HEK293 (cell line): ENCODE measurements around the gene B4GALNT3.

Source experiments
- MYNN ChIP-seq: fragments of 450-650 bp; formaldehyde crosslinking; IDR thresholded peaks from 2 replicates; pipeline ENCODE4 v1.5.1; 2016; ENCODE audit warnings: missing biosample characterization, missing genetic modification characterization, borderline replicate concordance
- ZEB2 ChIP-seq: fragments of 450-650 bp; formaldehyde crosslinking; IDR thresholded peaks from 2 replicates; pipeline ENCODE4 v1.5.1; 2016; ENCODE audit warnings: missing biosample characterization, missing genetic modification characterization
- ZFHX2 ChIP-seq: fragments of 450-650 bp; formaldehyde crosslinking; conservative IDR thresholded peaks from 2 replicates; pipeline ENCODE4 v1.5.1; 2016; ENCODE audit warnings: missing biosample characterization, missing genetic modification characterization
- ZNF114 ChIP-seq: fragments of 450-650 bp; formaldehyde crosslinking; IDR thresholded peaks from 2 replicates; pipeline ENCODE4 v1.5.0; 2017; ENCODE audit warnings: missing biosample characterization, missing genetic modification characterization
- ZNF121 ChIP-seq: fragments of 450-650 bp; formaldehyde crosslinking; IDR thresholded peaks from 2 replicates; pipeline ENCODE4 v1.5.1; 2016; ENCODE audit warnings: missing biosample characterization, missing genetic modification characterization
- ZNF175 ChIP-seq: fragments of 450-650 bp; formaldehyde crosslinking; IDR thresholded peaks from 2 replicates; pipeline ENCODE4 v1.5.1; 2016; ENCODE audit warnings: missing biosample characterization, missing genetic modification characterization
- ZNF266 ChIP-seq: fragments of 450-650 bp; formaldehyde crosslinking; IDR thresholded peaks from 2 replicates; pipeline ENCODE4 v1.5.1; 2016; ENCODE audit warnings: missing biosample characterization, missing genetic modification characterization, low read depth
- ZNF280D ChIP-seq: fragments of 450-650 bp; formaldehyde crosslinking; IDR thresholded peaks from 2 replicates; pipeline ENCODE4 v1.5.1; 2016; ENCODE audit warnings: missing biosample characterization, missing genetic modification characterization
- ZNF292 ChIP-seq: fragments of 450-650 bp; formaldehyde crosslinking; IDR thresholded peaks from 2 replicates; pipeline ENCODE4 v1.5.1; 2016; ENCODE audit warnings: low read depth, missing biosample characterization, missing genetic modification characterization, borderline replicate concordance
- ZNF341 ChIP-seq: fragments of 450-650 bp; formaldehyde crosslinking; IDR thresholded peaks from 2 replicates; pipeline ENCODE4; 2016; ENCODE audit warnings: low read depth, missing biosample characterization, missing genetic modification characterization
- ZNF366 ChIP-seq: fragments of 450-650 bp; formaldehyde crosslinking; conservative IDR thresholded peaks from 2 replicates; pipeline ENCODE4 v1.5.1; 2016; ENCODE audit warnings: missing biosample characterization, missing genetic modification characterization
- ZNF391 ChIP-seq: fragments of 450-650 bp; formaldehyde crosslinking; IDR thresholded peaks from 2 replicates; pipeline ENCODE4 v1.5.1; 2016; ENCODE audit warnings: low read depth, missing biosample characterization, missing genetic modification characterization, borderline replicate concordance
- ZNF416 ChIP-seq: fragments of 450-650 bp; formaldehyde crosslinking; IDR thresholded peaks from 2 replicates; pipeline ENCODE4 v1.5.1; 2016; ENCODE audit warnings: missing biosample characterization, missing genetic modification characterization
- ZNF426 ChIP-seq: fragments of 450-650 bp; formaldehyde crosslinking; IDR thresholded peaks from 2 replicates; pipeline ENCODE4 v1.5.1; 2017; ENCODE audit warnings: missing biosample characterization, missing genetic modification characterization, mild to moderate bottlenecking, inconsistent platforms, moderate library complexity
- ZNF48 ChIP-seq: fragments of 450-650 bp; formaldehyde crosslinking; IDR thresholded peaks from 2 replicates; pipeline ENCODE4 v1.5.1; 2016; ENCODE audit warnings: missing biosample characterization, missing genetic modification characterization
- ZNF501 ChIP-seq: fragments of 450-650 bp; formaldehyde crosslinking; IDR thresholded peaks from 2 replicates; pipeline ENCODE4 v1.5.1; 2016; ENCODE audit warnings: missing biosample characterization, missing genetic modification characterization
- ZNF580 ChIP-seq: fragments of 450-650 bp; formaldehyde crosslinking; IDR thresholded peaks from 2 replicates; pipeline ENCODE4 v1.5.1; 2016; ENCODE audit warnings: missing biosample characterization, missing genetic modification characterization
- ZNF626 ChIP-seq: fragments of 450-650 bp; sonication (Bioruptor Pico); formaldehyde crosslinking; IDR thresholded peaks from 2 replicates; pipeline ENCODE4 v1.5.1; 2018; ENCODE audit warnings: missing biosample characterization, missing genetic modification characterization, inconsistent platforms
- ZNF660 ChIP-seq: fragments of 450-650 bp; IDR thresholded peaks from 2 replicates; pipeline ENCODE4 v1.5.1; 2018; ENCODE audit warnings: missing biosample characterization, mild to moderate bottlenecking, missing genetic modification characterization
- ZNF704 ChIP-seq: fragments of 450-650 bp; formaldehyde crosslinking; IDR thresholded peaks from 2 replicates; pipeline ENCODE4 v1.5.1; 2016; ENCODE audit warnings: missing biosample characterization, missing genetic modification characterization
- ZSCAN16 ChIP-seq: fragments of 450-650 bp; formaldehyde crosslinking; IDR thresholded peaks from 2 replicates; pipeline ENCODE4 v1.5.1; 2016; ENCODE audit warnings: missing biosample characterization, missing genetic modification characterization
- ZSCAN23 ChIP-seq: fragments of 450-650 bp; formaldehyde crosslinking; IDR thresholded peaks from 2 replicates; pipeline ENCODE4 v1.5.1; 2016; ENCODE audit warnings: missing biosample characterization, missing genetic modification characterization
- TF ChIP-seq, protein P1 (sequence below): fragments of 450-650 bp; IDR thresholded peaks from 2 replicates; pipeline ENCODE4 v1.5.1; 2018; ENCODE audit warnings: missing biosample characterization, missing genetic modification characterization
- TF ChIP-seq, protein P2 (sequence below): fragments of 450-650 bp; formaldehyde crosslinking; IDR thresholded peaks from 2 replicates; pipeline ENCODE4 v1.5.1; 2017; ENCODE audit warnings: missing biosample characterization, missing genetic modification characterization
- TF ChIP-seq, protein P3 (sequence below): fragments of 450-650 bp; formaldehyde crosslinking; IDR thresholded peaks from 2 replicates; pipeline ENCODE4 v1.5.1; 2016; ENCODE audit warnings: missing biosample characterization, missing genetic modification characterization
- TF ChIP-seq, protein P4 (sequence below): fragments of 450-650 bp; formaldehyde crosslinking; IDR thresholded peaks from 2 replicates; pipeline ENCODE4 v1.5.1; 2017; ENCODE audit warnings: missing biosample characterization, missing genetic modification characterization

The B4GALNT3 gene

DNA sequence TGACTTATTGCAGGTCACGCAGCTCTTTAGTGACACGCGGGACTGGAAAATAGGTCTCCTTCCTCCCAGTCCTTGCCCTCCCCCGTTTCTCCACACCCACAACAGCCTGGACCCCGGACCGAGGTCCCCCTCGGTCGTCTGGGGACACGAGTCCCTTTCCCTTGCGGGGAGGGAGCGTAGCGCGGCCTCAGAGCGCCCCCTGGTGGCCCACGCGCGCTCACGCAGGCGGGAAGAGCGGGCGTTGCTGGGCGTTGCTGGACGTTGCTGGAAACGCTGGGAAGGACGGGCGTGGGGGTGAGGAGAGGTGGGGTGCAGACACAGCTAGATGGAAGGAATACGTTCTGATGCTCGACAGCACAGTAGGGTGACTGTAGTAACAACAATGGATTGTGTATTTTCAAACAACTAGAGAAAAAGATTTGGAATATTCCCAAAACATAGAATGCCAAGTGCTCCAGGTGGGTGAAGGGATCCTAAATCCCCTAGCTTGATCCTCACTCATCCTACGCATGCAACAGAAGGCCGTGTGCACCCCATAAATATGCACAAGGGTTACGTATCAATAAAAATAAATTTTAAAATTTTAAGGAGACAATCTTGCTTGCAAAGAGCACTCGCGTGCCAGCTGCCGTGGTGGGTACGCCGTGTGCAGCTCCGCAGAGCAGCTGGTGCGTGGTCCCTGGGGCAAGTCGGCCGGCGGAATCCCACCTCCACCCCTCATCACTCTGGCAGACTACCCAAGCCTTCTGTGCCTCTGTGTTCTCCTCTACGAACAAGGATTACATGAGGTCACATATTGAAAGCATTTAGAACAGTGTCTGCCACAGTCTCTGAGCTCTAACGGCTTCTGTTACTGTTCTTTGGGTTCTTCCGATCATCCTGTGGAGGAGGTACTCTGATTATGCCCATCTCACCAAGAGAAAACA lies 87.4 kb downstream of the B4GALNT3 start (continued):
- TF ChIP-seq ZNF121 (tag by site-specific recombination) (peak; percentile 15; the same call in 1 of the 2 replicates), ZNF704 (no peak), ZNF391 (tag by site-specific recombination) (peak; percentile 79; the same call in 1 of the 2 replicates), ZNF341 (tag by site-specific recombination) (no peak), ZNF280D (tag by site-specific recombination) (no peak), ZNF660 (tag by site-specific recombination) (0 out of 2 replicates have a peak, but pooled peaks have one; percentile 18), MYNN (no peak), ZSCAN16 (tag by site-specific recombination) (no peak), ZNF175 (no peak), ZNF366 (tag by site-specific recombination) (no peak), ZNF114 (no peak), ZNF416 (tag by site-specific recombination) (no peak), ZNF426 (tag by site-specific recombination) (no peak; the same call in 1 of the 2 replicates), ZNF48 (tag by site-specific recombination) (no peak), ZNF501 (tag by site-specific recombination) (peak; percentile 92), ZNF292 (tag by site-specific recombination) (no peak), ZEB2 (tag by site-specific recombination) (no peak), ZNF626 (tag by site-specific recombination) (no peak), ZNF266 (no peak), ZFHX2 (tag by site-specific recombination) (peak; percentile 78), ZSCAN23 (tag by site-specific recombination) (0 out of 2 replicates have a peak, but pooled peaks have one; percentile 10), ZNF580 (tag by site-specific recombination) (no peak)
- TF ChIP-seq, protein P1, sequence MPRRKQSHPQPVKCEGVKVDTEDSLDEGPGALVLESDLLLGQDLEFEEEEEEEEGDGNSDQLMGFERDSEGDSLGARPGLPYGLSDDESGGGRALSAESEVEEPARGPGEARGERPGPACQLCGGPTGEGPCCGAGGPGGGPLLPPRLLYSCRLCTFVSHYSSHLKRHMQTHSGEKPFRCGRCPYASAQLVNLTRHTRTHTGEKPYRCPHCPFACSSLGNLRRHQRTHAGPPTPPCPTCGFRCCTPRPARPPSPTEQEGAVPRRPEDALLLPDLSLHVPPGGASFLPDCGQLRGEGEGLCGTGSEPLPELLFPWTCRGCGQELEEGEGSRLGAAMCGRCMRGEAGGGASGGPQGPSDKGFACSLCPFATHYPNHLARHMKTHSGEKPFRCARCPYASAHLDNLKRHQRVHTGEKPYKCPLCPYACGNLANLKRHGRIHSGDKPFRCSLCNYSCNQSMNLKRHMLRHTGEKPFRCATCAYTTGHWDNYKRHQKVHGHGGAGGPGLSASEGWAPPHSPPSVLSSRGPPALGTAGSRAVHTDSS (tag by site-specific recombination) = no peak
- TF ChIP-seq, protein P2, sequence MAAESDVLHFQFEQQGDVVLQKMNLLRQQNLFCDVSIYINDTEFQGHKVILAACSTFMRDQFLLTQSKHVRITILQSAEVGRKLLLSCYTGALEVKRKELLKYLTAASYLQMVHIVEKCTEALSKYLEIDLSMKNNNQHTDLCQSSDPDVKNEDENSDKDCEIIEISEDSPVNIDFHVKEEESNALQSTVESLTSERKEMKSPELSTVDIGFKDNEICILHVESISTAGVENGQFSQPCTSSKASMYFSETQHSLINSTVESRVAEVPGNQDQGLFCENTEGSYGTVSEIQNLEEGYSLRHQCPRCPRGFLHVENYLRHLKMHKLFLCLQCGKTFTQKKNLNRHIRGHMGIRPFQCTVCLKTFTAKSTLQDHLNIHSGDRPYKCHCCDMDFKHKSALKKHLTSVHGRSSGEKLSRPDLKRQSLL = no peak
- TF ChIP-seq, protein P3, sequence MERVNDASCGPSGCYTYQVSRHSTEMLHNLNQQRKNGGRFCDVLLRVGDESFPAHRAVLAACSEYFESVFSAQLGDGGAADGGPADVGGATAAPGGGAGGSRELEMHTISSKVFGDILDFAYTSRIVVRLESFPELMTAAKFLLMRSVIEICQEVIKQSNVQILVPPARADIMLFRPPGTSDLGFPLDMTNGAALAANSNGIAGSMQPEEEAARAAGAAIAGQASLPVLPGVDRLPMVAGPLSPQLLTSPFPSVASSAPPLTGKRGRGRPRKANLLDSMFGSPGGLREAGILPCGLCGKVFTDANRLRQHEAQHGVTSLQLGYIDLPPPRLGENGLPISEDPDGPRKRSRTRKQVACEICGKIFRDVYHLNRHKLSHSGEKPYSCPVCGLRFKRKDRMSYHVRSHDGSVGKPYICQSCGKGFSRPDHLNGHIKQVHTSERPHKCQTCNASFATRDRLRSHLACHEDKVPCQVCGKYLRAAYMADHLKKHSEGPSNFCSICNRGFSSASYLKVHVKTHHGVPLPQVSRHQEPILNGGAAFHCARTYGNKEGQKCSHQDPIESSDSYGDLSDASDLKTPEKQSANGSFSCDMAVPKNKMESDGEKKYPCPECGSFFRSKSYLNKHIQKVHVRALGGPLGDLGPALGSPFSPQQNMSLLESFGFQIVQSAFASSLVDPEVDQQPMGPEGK = 0 out of 2 replicates have a peak, but pooled peaks have one; percentile 8
- TF ChIP-seq, protein P4, sequence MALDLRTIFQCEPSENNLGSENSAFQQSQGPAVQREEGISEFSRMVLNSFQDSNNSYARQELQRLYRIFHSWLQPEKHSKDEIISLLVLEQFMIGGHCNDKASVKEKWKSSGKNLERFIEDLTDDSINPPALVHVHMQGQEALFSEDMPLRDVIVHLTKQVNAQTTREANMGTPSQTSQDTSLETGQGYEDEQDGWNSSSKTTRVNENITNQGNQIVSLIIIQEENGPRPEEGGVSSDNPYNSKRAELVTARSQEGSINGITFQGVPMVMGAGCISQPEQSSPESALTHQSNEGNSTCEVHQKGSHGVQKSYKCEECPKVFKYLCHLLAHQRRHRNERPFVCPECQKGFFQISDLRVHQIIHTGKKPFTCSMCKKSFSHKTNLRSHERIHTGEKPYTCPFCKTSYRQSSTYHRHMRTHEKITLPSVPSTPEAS (tag by site-specific recombination) = no peak
